H9 (cell line): ENCODE results near the gene PDHB. TPM values are rescaled to one million over a fixed set of nuclear protein-coding genes. Genes with fewer than 3 reads are reported as not detected.

Experiments
- DNase-seq: peaks from one replicate; pipeline ENCODE4 v3.0.0-alpha.2; 2017
- H2AFZ ChIP-seq: one replicate; pipeline ENCODE4 v1.6.1; 2013; ENCODE audit warnings: mild to moderate bottlenecking, low read length, control low read depth, moderate library complexity
- H2AK5ac ChIP-seq: 2 replicates; pipeline ENCODE4 v1.6.1; 2013; ENCODE audit warnings: low read length, control low read depth, mixed read lengths; ENCODE audit not compliant: insufficient read length
- H2BK120ac ChIP-seq: one replicate; pipeline ENCODE4 v1.6.1; 2013; ENCODE audit warnings: low read depth, mild to moderate bottlenecking, low read length, control low read depth, inconsistent platforms; ENCODE audit not compliant: poor library complexity, severe bottlenecking
- H2BK12ac ChIP-seq: 2 replicates; pipeline ENCODE4 v1.6.1; 2013; ENCODE audit warnings: low read length, control low read depth, mixed read lengths, low read depth; ENCODE audit not compliant: insufficient read length
- H2BK15ac ChIP-seq: 2 replicates; pipeline ENCODE4 v1.6.1; 2013; ENCODE audit warnings: low read depth, low read length, control low read depth
- H2BK20ac ChIP-seq: one replicate; pipeline ENCODE4 v1.6.1; 2013; ENCODE audit warnings: low read depth, mild to moderate bottlenecking, low read length, control low read depth, inconsistent platforms; ENCODE audit not compliant: poor library complexity, severe bottlenecking
- H2BK5ac ChIP-seq: 2 replicates; pipeline ENCODE4 v1.6.1; 2013; ENCODE audit warnings: low read length, control low read depth, mixed read lengths; ENCODE audit not compliant: insufficient read length
- H3K14ac ChIP-seq: 2 replicates; pipeline ENCODE4 v1.6.1; 2013; ENCODE audit warnings: low read length, control low read depth; ENCODE audit not compliant: insufficient read depth
- H3K18ac ChIP-seq: 2 replicates; pipeline ENCODE4 v1.6.1; 2013; ENCODE audit warnings: low read depth, mild to moderate bottlenecking, mixed read lengths, low read length, control low read depth; ENCODE audit not compliant: insufficient read length
- H3K23ac ChIP-seq: 2 replicates; pipeline ENCODE4 v1.6.1; 2013; ENCODE audit warnings: low read length, control low read depth, mixed read lengths, low read depth; ENCODE audit not compliant: insufficient read length
- H3K23me2 ChIP-seq: 2 replicates; pipeline ENCODE4 v1.6.1; 2013; ENCODE audit warnings: low read depth, mild to moderate bottlenecking, mixed read lengths, low read length, control low read depth; ENCODE audit not compliant: insufficient read length, poor library complexity, severe bottlenecking
- H3K27ac ChIP-seq: 2 replicates; pipeline ENCODE4 v1.5.1; 2013; ENCODE audit warnings: low read length, control low read depth, mixed read lengths, low read depth; ENCODE audit not compliant: insufficient read length
- H3K27me3 ChIP-seq: 2 replicates; pipeline ENCODE4 v1.6.1; 2013; ENCODE audit warnings: low read length, control low read depth, inconsistent platforms; ENCODE audit not compliant: insufficient read depth
- H3K4ac ChIP-seq: 2 replicates; pipeline ENCODE4 v1.6.1; 2013; ENCODE audit warnings: low read depth, mild to moderate bottlenecking, control low read depth, inconsistent platforms, low read length, moderate library complexity
- H3K4me1 ChIP-seq: 2 replicates; pipeline ENCODE4 v1.6.1; 2013; ENCODE audit warnings: low read length, control low read depth, inconsistent platforms; ENCODE audit not compliant: insufficient read depth
- H3K4me2 ChIP-seq: 2 replicates; pipeline ENCODE4 v1.6.1; 2013; ENCODE audit warnings: low read length, control low read depth, mixed read lengths; ENCODE audit not compliant: insufficient read length, insufficient read depth
- H3K56ac ChIP-seq: 2 replicates; pipeline ENCODE4 v1.6.1; 2013; ENCODE audit warnings: low read depth, mild to moderate bottlenecking, mixed read lengths, low read length, control low read depth; ENCODE audit not compliant: insufficient read length
- H3K79me1 ChIP-seq: 2 replicates; pipeline ENCODE4 v1.6.1; 2013; ENCODE audit warnings: low read depth, mild to moderate bottlenecking, moderate library complexity, low read length, control low read depth, inconsistent platforms; ENCODE audit not compliant: insufficient read depth, poor library complexity, severe bottlenecking
- H3K79me2 ChIP-seq: 2 replicates; pipeline ENCODE4 v1.6.1; 2013; ENCODE audit warnings: low read length, control low read depth, inconsistent platforms; ENCODE audit not compliant: insufficient read depth
- H3K9ac ChIP-seq: 2 replicates; pipeline ENCODE4 v1.6.1; 2013; ENCODE audit warnings: low read length, control low read depth, mixed read lengths; ENCODE audit not compliant: insufficient read length; ENCODE audit errors: extremely low read depth
- H3K9me3 ChIP-seq: one replicate; pipeline ENCODE4 v1.6.1; 2013; ENCODE audit warnings: low read depth, low read length, inconsistent platforms; ENCODE audit not compliant: control insufficient read depth
- H3T11ph ChIP-seq: one replicate; pipeline ENCODE4 v1.6.1; 2013; ENCODE audit warnings: mild to moderate bottlenecking, low read length, control low read depth, inconsistent platforms
- H4K20me1 ChIP-seq: one replicate; pipeline ENCODE4 v1.6.1; 2013; ENCODE audit not compliant: control insufficient read depth, insufficient read length, insufficient read depth
- H4K5ac ChIP-seq: 2 replicates; pipeline ENCODE4 v1.6.1; 2013; ENCODE audit warnings: low read depth, mild to moderate bottlenecking, mixed read lengths, low read length, control low read depth; ENCODE audit not compliant: insufficient read length
- H4K8ac ChIP-seq: replicated peaks from 2 replicates; pipeline ENCODE4 v1.6.1; 2013; ENCODE audit warnings: low read length, control low read depth, mixed read lengths, low read depth; ENCODE audit not compliant: insufficient read length
- H4K91ac ChIP-seq: 2 replicates; pipeline ENCODE4 v1.6.1; 2013; ENCODE audit warnings: low read depth, mild to moderate bottlenecking, moderate library complexity, mixed read lengths, low read length, control low read depth; ENCODE audit not compliant: insufficient read length
- H3K27ac Mint-ChIP-seq, 3 experiments: 2 replicates in 2 of 3; 3 replicates in 1 of 3; pipeline ENCODE4 v1.8.0; 2020 to 2021; ENCODE audit warnings: mixed read lengths in 3 of 3, mild to moderate bottlenecking in 1 of 3, moderate library complexity in 1 of 3
- H3K27me3 Mint-ChIP-seq: 2 replicates; pipeline ENCODE4 v1.8.0; 2021; ENCODE audit warnings: low read depth, mild to moderate bottlenecking, moderate library complexity, mixed read lengths
- H3K36me3 Mint-ChIP-seq, 3 experiments: 2 replicates in 2 of 3; 3 replicates in 1 of 3; pipeline ENCODE4 v1.8.0; 2020 to 2021; ENCODE audit warnings: low read depth in 3 of 3, mixed read lengths in 3 of 3; ENCODE audit not compliant: insufficient read depth in 1 of 3
- H3K4me1 Mint-ChIP-seq, 2 experiments: 2 replicates each; pipeline ENCODE4 v1.8.0; 2020; ENCODE audit warnings: mixed read lengths in 2 of 2
- H3K4me3 Mint-ChIP-seq, 2 experiments: 2 replicates in 1 of 2; 3 replicates in 1 of 2; pipeline ENCODE4 v1.8.0; 2020 to 2021; ENCODE audit warnings: mild to moderate bottlenecking in 2 of 2, mixed read lengths in 2 of 2, moderate library complexity in 1 of 2
- H3K9me3 Mint-ChIP-seq, 2 experiments: 2 replicates in 1 of 2; 3 replicates in 1 of 2; pipeline ENCODE4 v1.8.0; 2020; ENCODE audit warnings: mild to moderate bottlenecking in 2 of 2, mixed read lengths in 2 of 2, moderate library complexity in 1 of 2
- WGBS: extraction: QIAGEN DNeasy Blood & Tissue Kit; methylation state at CpG from one replicate; pipeline ENCODE4 v1.1.7; 2013; ENCODE audit warnings: missing lambda C conversion rate, low lambda C conversion rate, mixed read lengths; ENCODE audit not compliant: insufficient read length; ENCODE audit errors: extremely low coverage; 5-methylcytosine and 5-hydroxymethylcytosine counted together
- total RNA-seq: library from RNA; stranded (reverse); gene quantifications from 2 replicates; pipeline ENCODE4 v1.2.1, GENCODE V29; 2021
- TF ChIP-seq, protein P1 (sequence below): fragments of 200-600 bp; sonication (generic); conservative IDR thresholded peaks from 3 replicates; pipeline ENCODE4 v1.8.0; 2021; ENCODE audit warnings: antibody characterized with exemption, mild to moderate bottlenecking

Gene PDHB
- total RNA-seq, 1 experiment from 2014 or later = 132 TPM

DNA sequence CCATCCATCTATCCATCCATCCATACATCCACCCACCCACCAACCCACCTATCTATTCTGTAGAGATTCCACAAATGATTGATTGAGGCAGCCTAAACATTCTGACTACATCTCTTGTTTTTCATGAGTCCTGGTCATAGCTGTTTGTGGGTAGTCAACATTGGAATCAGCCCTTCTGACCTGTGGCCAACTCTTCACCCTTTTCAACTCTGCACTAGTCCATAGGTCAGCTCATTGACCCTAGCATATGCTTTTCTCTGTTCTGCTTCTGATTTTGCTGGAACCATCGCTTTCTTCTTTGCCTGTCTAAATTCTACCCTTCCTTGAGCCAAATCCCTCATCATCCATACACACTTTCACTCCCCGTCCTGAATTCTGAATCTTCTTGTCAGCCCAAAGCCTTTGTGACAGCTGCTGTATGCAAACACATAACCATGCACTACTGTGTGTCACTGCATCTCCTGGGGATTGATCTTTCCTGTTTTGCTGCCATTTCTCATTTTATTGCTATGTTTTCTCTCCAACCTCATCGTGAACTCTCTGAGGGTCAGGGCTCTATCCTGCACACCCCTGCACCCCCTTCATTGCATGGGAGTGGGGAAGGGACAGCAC, 41.4 kb upstream of the PDHB start:
- no peaks in the 10 kb centered on the region for H3K23me2 ChIP-seq
- no peaks in the 10 kb centered on the region for H3K79me2 ChIP-seq
- H2AFZ ChIP-seq = no peak overlapping the region
- no peak overlapping the region for H3K27ac ChIP-seq
- no peaks in the 10 kb centered on the region for H3K9me3 ChIP-seq
- H2BK20ac ChIP-seq = no peak overlapping the region
- no peak for DNase-seq
- TF ChIP-seq, protein P1, sequence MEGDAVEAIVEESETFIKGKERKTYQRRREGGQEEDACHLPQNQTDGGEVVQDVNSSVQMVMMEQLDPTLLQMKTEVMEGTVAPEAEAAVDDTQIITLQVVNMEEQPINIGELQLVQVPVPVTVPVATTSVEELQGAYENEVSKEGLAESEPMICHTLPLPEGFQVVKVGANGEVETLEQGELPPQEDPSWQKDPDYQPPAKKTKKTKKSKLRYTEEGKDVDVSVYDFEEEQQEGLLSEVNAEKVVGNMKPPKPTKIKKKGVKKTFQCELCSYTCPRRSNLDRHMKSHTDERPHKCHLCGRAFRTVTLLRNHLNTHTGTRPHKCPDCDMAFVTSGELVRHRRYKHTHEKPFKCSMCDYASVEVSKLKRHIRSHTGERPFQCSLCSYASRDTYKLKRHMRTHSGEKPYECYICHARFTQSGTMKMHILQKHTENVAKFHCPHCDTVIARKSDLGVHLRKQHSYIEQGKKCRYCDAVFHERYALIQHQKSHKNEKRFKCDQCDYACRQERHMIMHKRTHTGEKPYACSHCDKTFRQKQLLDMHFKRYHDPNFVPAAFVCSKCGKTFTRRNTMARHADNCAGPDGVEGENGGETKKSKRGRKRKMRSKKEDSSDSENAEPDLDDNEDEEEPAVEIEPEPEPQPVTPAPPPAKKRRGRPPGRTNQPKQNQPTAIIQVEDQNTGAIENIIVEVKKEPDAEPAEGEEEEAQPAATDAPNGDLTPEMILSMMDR = no peak
- H3K79me1 ChIP-seq = no peaks in the 10 kb centered on the region
- H3K9me3 Mint-ChIP-seq = peaks cover 0 to 6% of the 10 kb centered on the region in 2 experiments; a peak in 2 of 5 replicates
- no peaks in the 10 kb centered on the region for H3K27me3 ChIP-seq
- 0 out of 7 replicates have a peak, but pooled peaks cover 0 to 1% (median 0%) of the 10 kb centered on the region in 3 experiments for H3K36me3 Mint-ChIP-seq
- no peaks in the 10 kb centered on the region for H4K20me1 ChIP-seq
- peaks cover 2% of the 10 kb centered on the region for H3K27me3 Mint-ChIP-seq
- no CpG with 5 or more reads among the region's 3 CpGs for WGBS
- H2BK15ac ChIP-seq = no peak overlapping the region
- H3K27ac Mint-ChIP-seq = no peak overlapping the region
- no peak overlapping the region for H3K18ac ChIP-seq
- H4K5ac ChIP-seq = no peak overlapping the region
- H3K14ac ChIP-seq = no peak overlapping the region
- no peak overlapping the region for H3K9ac ChIP-seq
- no peak overlapping the region for H3K56ac ChIP-seq
- H3T11ph ChIP-seq = no peak overlapping the region
- H2BK5ac ChIP-seq = no peak overlapping the region
- H4K8ac ChIP-seq = no peak overlapping the region
- peak overlapping the region; percentile 13 for H4K91ac ChIP-seq
- H3K4me3 Mint-ChIP-seq = no peak overlapping the region
- H3K23ac ChIP-seq = peak overlapping the region; percentile 92
- H3K4me1 Mint-ChIP-seq = peaks cover 19 to 23% of the 10 kb centered on the region in 2 experiments
- H2BK12ac ChIP-seq = no peak overlapping the region
- H2AK5ac ChIP-seq = no peak overlapping the region
- no peak overlapping the region for H2BK120ac ChIP-seq
- H3K4me2 ChIP-seq = no peak overlapping the region
- H3K4me1 ChIP-seq = peaks cover 6% of the 10 kb centered on the region
- no peak overlapping the region for H3K4ac ChIP-seq
